Thyroid gland (tissue), 4 donors: Measurements from ENCODE around the gene AKAP12. TPM values are rescaled to one million over a fixed set of nuclear protein-coding genes. Genes with fewer than 3 reads are reported as not detected.
A peak's percentile ranks its signal among the peaks of the same experiment; 100 is the strongest.

Experiments
- DNase-seq, 2 donors: peaks; one replicate each; pipeline ENCODE4 v3.0.0-alpha.2; 2019
- H3K27ac ChIP-seq, 3 donors: fragments of 200-600 bp; sonication (generic); 1 replicate in 2 of 3; 2 replicates in 1 of 3; pipeline ENCODE4 v1.5.1; 2016 to 2019; ENCODE audit warnings: mild to moderate bottlenecking in 1 of 3, moderate library complexity in 1 of 3
- H3K27me3 ChIP-seq: fragments of 200-600 bp; sonication (generic); one replicate; pipeline ENCODE4 v1.5.1; 2019
- H3K36me3 ChIP-seq, 2 donors: fragments of 200-600 bp; sonication (generic); one replicate each; pipeline ENCODE4 v1.5.1; 2016 to 2019
- H3K4me1 ChIP-seq, 2 donors: fragments of 200-600 bp; sonication (generic); one replicate each; pipeline ENCODE4 v1.5.1; 2017 to 2019
- H3K4me3 ChIP-seq, 3 donors: fragments of 200-600 bp; sonication (generic); replicated peaks in 1 of 3; 1 replicate in 2 of 3; 2 replicates in 1 of 3; pipeline ENCODE4 v1.5.1; 2016; ENCODE audit warnings: mild to moderate bottlenecking in 1 of 3
- H3K9me3 ChIP-seq: fragments of 200-600 bp; sonication (generic); one replicate; pipeline ENCODE4 v1.5.1; 2017
- CTCF ChIP-seq, 6 experiments: fragments of 200-600 bp in 3 of 6; fragments of 450-650 bp in 3 of 6; sonication (generic) in 3 of 6; IDR thresholded peaks; one replicate each; pipeline ENCODE4 v1.5.1; 2016 to 2019; ENCODE audit warnings: antibody characterized with exemption in 6 of 6, mild to moderate bottlenecking in 2 of 6, inconsistent platforms in 1 of 6, moderate library complexity in 1 of 6
- POLR2A ChIP-seq, 2 donors: fragments of 450-650 bp; IDR thresholded peaks; one replicate each; pipeline ENCODE4 v1.6.1; 2017; ENCODE audit warnings: antibody characterized with exemption in 2 of 2, mild to moderate bottlenecking in 2 of 2, moderate library complexity in 1 of 2
- WGBS, 2 donors: methylation state at CpG; one replicate each; pipeline ENCODE4 v1.1.5; 2017; 5-methylcytosine and 5-hydroxymethylcytosine counted together
- intact Hi-C: fragments of 100-400 bp; cut with DNase I; formaldehyde crosslinking; loops from one replicate; pipeline ENCODE4 v1.15.1; 2023
- total RNA-seq, 4 donors: library from RNA; depleted of rRNA; stranded (reverse); fragments of >200 nt; gene quantifications; one replicate each; pipeline ENCODE4 v1.2.3, GENCODE V29; 2016

AKAP12 gene
- total RNA-seq, 4 donors from 2014 or later: 50.7 to 108 (median 79.4) TPM

- no peaks in the 10 kb centered on the region for H3K36me3 ChIP-seq
- H3K4me1 ChIP-seq: peaks cover 15 to 40% of the 10 kb centered on the region in 2 donors
- H3K27me3 ChIP-seq: no peaks in the 10 kb centered on the region
- no peak overlapping the region for H3K4me3 ChIP-seq
- intact Hi-C loops: no loop called here
- WGBS, 2 donors: 89 to 94% methylated on average over 6 of the region's 6 CpGs
- TF ChIP-seq CTCF (IDR thresholded peaks at IDR 0.05) (no peak), POLR2A (IDR thresholded peaks at IDR 0.05) (no peak)
- no peak for DNase-seq
- no peak overlapping the region for H3K27ac ChIP-seq
- H3K9me3 ChIP-seq: no peaks in the 10 kb centered on the region
Observed at GRCh38 chr6:151297886-151298285, 58.1 kb downstream of the AKAP12 start.

- intact Hi-C loops: no loop called here
- DNase-seq: no peak
- H3K36me3 ChIP-seq: no peaks in the 10 kb centered on the region
- H3K4me1 ChIP-seq: peaks cover 14 to 31% of the 10 kb centered on the region in 2 donors
- H3K4me3 ChIP-seq: no peak overlapping the region
- H3K9me3 ChIP-seq: no peaks in the 10 kb centered on the region
- H3K27me3 ChIP-seq: no peaks in the 10 kb centered on the region
- H3K27ac ChIP-seq: peak overlapping the region in 1 of 3 donors; percentile 1
- TF ChIP-seq CTCF (IDR thresholded peaks at IDR 0.05) (no peak), POLR2A (IDR thresholded peaks at IDR 0.05) (no peak)
- WGBS, 2 donors: 87 to 88% methylated on average over 4 of the region's 4 CpGs
Observed at GRCh38 chr6:151299011-151299410, 59.2 kb downstream of the AKAP12 start.

- intact Hi-C loops: no loop called here
Observed at GRCh38 chr6:151300267-151300991, 60.7 kb downstream of the AKAP12 start.

GRCh38 chr6:151301547-151301946 is 61.8 kb downstream of the AKAP12 start:
- no peak for DNase-seq
- Histone ChIP-seq H3K4me1 (peaks cover 4 to 15% of the 10 kb centered on the region in 2 donors), H3K4me3 (no peak overlapping the region), H3K9me3 (no peaks in the 10 kb centered on the region), H3K36me3 (no peaks in the 10 kb centered on the region), H3K27ac (no peak overlapping the region), H3K27me3 (no peaks in the 10 kb centered on the region)
- intact Hi-C loops: no loop called here
- 83 to 84% methylated on average over 8 of the region's 8 CpGs for WGBS, 2 donors
- TF ChIP-seq POLR2A (IDR thresholded peaks at IDR 0.05): no peak
- TF ChIP-seq CTCF (IDR thresholded peaks at IDR 0.05): no peak

More at GRCh38 chr6:151300267-151300991, 60.7 kb downstream of the AKAP12 start:
- H3K27me3 ChIP-seq: no peaks in the 10 kb centered on the region
- TF ChIP-seq CTCF (IDR thresholded peaks at IDR 0.05) (no peak), POLR2A (IDR thresholded peaks at IDR 0.05) (no peak)
- no peak for DNase-seq
- H3K36me3 ChIP-seq: no peaks in the 10 kb centered on the region
- no peaks in the 10 kb centered on the region for H3K9me3 ChIP-seq
- WGBS, 2 donors: 82 to 84% methylated on average over 8 of the region's 8 CpGs
- H3K4me3 ChIP-seq: no peak overlapping the region
- H3K4me1 ChIP-seq: peaks cover 0 to 16% of the 10 kb centered on the region in 2 donors
- no peak overlapping the region for H3K27ac ChIP-seq

- TF ChIP-seq POLR2A (IDR thresholded peaks at IDR 0.05) (no peak), CTCF (IDR thresholded peaks at IDR 0.05) (no peak)
- H3K4me1 ChIP-seq: peaks cover 12 to 28% of the 10 kb centered on the region in 2 donors
- H3K27me3 ChIP-seq: no peaks in the 10 kb centered on the region
- H3K27ac ChIP-seq: no peak overlapping the region
- H3K4me3 ChIP-seq: no peak overlapping the region
- intact Hi-C loops: no loop called here
- DNase-seq: no peak
- H3K9me3 ChIP-seq: no peaks in the 10 kb centered on the region
- WGBS, 2 donors: 94 to 97% methylated on average over 3 of the region's 3 CpGs
- no peaks in the 10 kb centered on the region for H3K36me3 ChIP-seq
Observed at GRCh38 chr6:151303231-151303630, 63.5 kb downstream of the AKAP12 start.
